GM20431 (cell line): ENCODE measurements around the gene OTC.

Experiments used
- in situ Hi-C: fragments of 300-500 bp; cut with MseI, MboI; formaldehyde crosslinking; loops from one replicate; pipeline ENCODE4 v1.15.0; 2020; ENCODE audit warnings: low sequenced_read_pairs; ENCODE audit not compliant: unreplicated experiment

The OTC gene

GRCh38 chrX:38452603-38453002 lies 100.2 kb downstream of the OTC start:
- in situ Hi-C loops, result no loop called here

- in situ Hi-C loops, result no loop called here
Measured at GRCh38 chrX:38458071-38458470, 105.7 kb downstream of the OTC start.

GRCh38 chrX:38462257-38462656 lies 109.9 kb downstream of the OTC start:
- in situ Hi-C loops, result no loop called here

GRCh38 chrX:38465686-38466085 lies 113.3 kb downstream of the OTC start:
- in situ Hi-C loops, result no loop called here

- in situ Hi-C loops, result no loop called here
Measured at GRCh38 chrX:38468563-38469157, 116.3 kb downstream of the OTC start.
